ENCODE measurements around the gene ZNF292.

ZNF292 gene

GRCh38 chr6:87165185-87165584 lies 9.8 kb downstream of the ZNF292 start:
- no CpG with 5 or more reads among the region's 2 CpGs for WGBS (ENCODE audit: extremely low coverage, insufficient coverage, insufficient read length)
- Histone ChIP-seq H3K4me1 (ENCODE audit: control insufficient read depth in 1 of 2, insufficient read depth in 2 of 2, low read length in 2 of 2) (no peaks in the 10 kb centered on the region), H2BK120ac (ENCODE audit: insufficient read depth, low read length, poor library complexity) (no peak overlapping the region), H3K79me2 (ENCODE audit: control insufficient read depth, insufficient read depth, low read length, poor library complexity) (peaks cover 8% of the 10 kb centered on the region), H3K27ac (ENCODE audit: low read depth, low read length) (no peak overlapping the region), H4K91ac (ENCODE audit: low read depth, low read length) (no peak overlapping the region), H3K9me3 (ENCODE audit: insufficient read depth, low read depth, low read length) (no peaks in the 10 kb centered on the region), H3K14ac (ENCODE audit: low read length) (no peak overlapping the region), H3K4me3 (ENCODE audit: low read depth, low read length) (no peak overlapping the region), H2BK12ac (ENCODE audit: low read length) (no peak overlapping the region), H4K8ac (ENCODE audit: low read depth, low read length) (no peak overlapping the region), H2AFZ (ENCODE audit: insufficient read depth, low read length, poor library complexity) (no peak overlapping the region), H3K18ac (ENCODE audit: low read length) (no peak overlapping the region), H3K79me1 (ENCODE audit: low read length) (no peaks in the 10 kb centered on the region), H4K12ac (ENCODE audit: low read depth, low read length) (no peak overlapping the region), H3K4me2 (ENCODE audit: low read length) (no peak overlapping the region), H3K27me3 (ENCODE audit: insufficient read depth, low read length) (no peaks in the 10 kb centered on the region), H3K9ac (ENCODE audit: low read length) (no peak overlapping the region), H3K36me3 (ENCODE audit: control insufficient read depth in 1 of 2, insufficient read depth in 2 of 2, low read length in 2 of 2) (peaks cover 3 to 5% of the 10 kb centered on the region in 2 experiments), H3K23ac (ENCODE audit: low read length) (no peak overlapping the region), H2AK5ac (ENCODE audit: low read length) (no peak overlapping the region), H2BK5ac (ENCODE audit: low read depth, low read length, poor library complexity) (no peak overlapping the region), H3K4ac (ENCODE audit: low read depth, low read length) (no peak overlapping the region)
- no peak for DNase-seq

- Histone ChIP-seq H3K18ac (ENCODE audit: low read length) (no peak overlapping the region), H4K91ac (ENCODE audit: low read depth, low read length) (no peak overlapping the region), H3K79me2 (ENCODE audit: control insufficient read depth, insufficient read depth, low read length, poor library complexity) (peaks cover 7% of the 10 kb centered on the region), H3K27ac (ENCODE audit: low read depth, low read length) (no peak overlapping the region), H3K36me3 (ENCODE audit: control insufficient read depth in 1 of 2, insufficient read depth in 2 of 2, low read length in 2 of 2) (peaks cover 3 to 9% of the 10 kb centered on the region in 2 experiments), H4K8ac (ENCODE audit: low read depth, low read length) (no peak overlapping the region), H3K23ac (ENCODE audit: low read length) (no peak overlapping the region), H2AFZ (ENCODE audit: insufficient read depth, low read length, poor library complexity) (no peak overlapping the region), H3K9ac (ENCODE audit: low read length) (no peak overlapping the region), H3K4me2 (ENCODE audit: low read length) (no peak overlapping the region), H2BK12ac (ENCODE audit: low read length) (no peak overlapping the region), H2BK5ac (ENCODE audit: low read depth, low read length, poor library complexity) (no peak overlapping the region), H3K14ac (ENCODE audit: low read length) (no peak overlapping the region), H3K4ac (ENCODE audit: low read depth, low read length) (no peak overlapping the region), H3K79me1 (ENCODE audit: low read length) (no peaks in the 10 kb centered on the region), H3K4me1 (ENCODE audit: control insufficient read depth in 1 of 2, insufficient read depth in 2 of 2, low read length in 2 of 2) (peaks cover 2 to 5% of the 10 kb centered on the region in 2 experiments), H3K27me3 (ENCODE audit: insufficient read depth, low read length) (no peaks in the 10 kb centered on the region), H3K4me3 (ENCODE audit: low read depth, low read length) (no peak overlapping the region), H4K12ac (ENCODE audit: low read depth, low read length) (no peak overlapping the region), H2BK120ac (ENCODE audit: insufficient read depth, low read length, poor library complexity) (no peak overlapping the region), H3K9me3 (ENCODE audit: insufficient read depth, low read depth, low read length) (no peaks in the 10 kb centered on the region), H2AK5ac (ENCODE audit: low read length) (no peak overlapping the region)
- no peak for DNase-seq
- WGBS (ENCODE audit: extremely low coverage, insufficient coverage, insufficient read length): no CpG with 5 or more reads among the region's 2 CpGs
Observed at GRCh38 chr6:87171938-87172633, 16.7 kb downstream of the ZNF292 start.

GRCh38 chr6:87174078-87174579 lies 18.8 kb downstream of the ZNF292 start:
- H3K36me3 ChIP-seq (ENCODE audit: control insufficient read depth in 1 of 2, insufficient read depth in 2 of 2, low read length in 2 of 2): peaks cover 3 to 7% of the 10 kb centered on the region in 2 experiments
- H2BK12ac ChIP-seq (ENCODE audit: low read length): no peak overlapping the region
- no peak for DNase-seq
- H3K23ac ChIP-seq (ENCODE audit: low read length): no peak overlapping the region
- peak overlapping the region; percentile 49 for H3K4ac ChIP-seq (ENCODE audit: low read depth, low read length)
- H4K8ac ChIP-seq (ENCODE audit: low read depth, low read length): no peak overlapping the region
- no peaks in the 10 kb centered on the region for H3K79me1 ChIP-seq (ENCODE audit: low read length)
- peaks cover 2 to 5% of the 10 kb centered on the region in 2 experiments for H3K4me1 ChIP-seq (ENCODE audit: control insufficient read depth in 1 of 2, insufficient read depth in 2 of 2, low read length in 2 of 2)
- H3K14ac ChIP-seq (ENCODE audit: low read length): no peak overlapping the region
- no peak overlapping the region for H2BK5ac ChIP-seq (ENCODE audit: low read depth, low read length, poor library complexity)
- H4K12ac ChIP-seq (ENCODE audit: low read depth, low read length): no peak overlapping the region
- no peaks in the 10 kb centered on the region for H3K9me3 ChIP-seq (ENCODE audit: insufficient read depth, low read depth, low read length)
- no peak overlapping the region for H2BK120ac ChIP-seq (ENCODE audit: insufficient read depth, low read length, poor library complexity)
- no peak overlapping the region for H3K4me3 ChIP-seq (ENCODE audit: low read depth, low read length)
- H3K27ac ChIP-seq (ENCODE audit: low read depth, low read length): no peak overlapping the region
- peaks cover 5% of the 10 kb centered on the region for H3K79me2 ChIP-seq (ENCODE audit: control insufficient read depth, insufficient read depth, low read length, poor library complexity)
- no peak overlapping the region for H3K9ac ChIP-seq (ENCODE audit: low read length)
- no peak overlapping the region for H4K91ac ChIP-seq (ENCODE audit: low read depth, low read length)
- H2AK5ac ChIP-seq (ENCODE audit: low read length): no peak overlapping the region
- WGBS (ENCODE audit: extremely low coverage, insufficient coverage, insufficient read length): no CpG with 5 or more reads among the region's 3 CpGs
- H2AFZ ChIP-seq (ENCODE audit: insufficient read depth, low read length, poor library complexity): no peak overlapping the region
- H3K27me3 ChIP-seq (ENCODE audit: insufficient read depth, low read length): no peaks in the 10 kb centered on the region
- no peak overlapping the region for H3K18ac ChIP-seq (ENCODE audit: low read length)
- no peak overlapping the region for H3K4me2 ChIP-seq (ENCODE audit: low read length)

- Histone ChIP-seq H3K4me3 (ENCODE audit: low read depth, low read length) (no peak overlapping the region), H2AK5ac (ENCODE audit: low read length) (no peak overlapping the region), H2BK5ac (ENCODE audit: low read depth, low read length, poor library complexity) (no peak overlapping the region), H3K23ac (ENCODE audit: low read length) (no peak overlapping the region), H3K79me1 (ENCODE audit: low read length) (no peaks in the 10 kb centered on the region), H3K4me2 (ENCODE audit: low read length) (no peak overlapping the region), H3K27ac (ENCODE audit: low read depth, low read length) (peak overlapping the region; percentile 56), H4K91ac (ENCODE audit: low read depth, low read length) (no peak overlapping the region), H4K12ac (ENCODE audit: low read depth, low read length) (no peak overlapping the region), H3K79me2 (ENCODE audit: control insufficient read depth, insufficient read depth, low read length, poor library complexity) (peaks cover 8% of the 10 kb centered on the region), H3K4ac (ENCODE audit: low read depth, low read length) (peak overlapping the region; percentile 69), H3K27me3 (ENCODE audit: insufficient read depth, low read length) (no peaks in the 10 kb centered on the region), H3K14ac (ENCODE audit: low read length) (no peak overlapping the region), H3K9me3 (ENCODE audit: insufficient read depth, low read depth, low read length) (no peaks in the 10 kb centered on the region), H4K8ac (ENCODE audit: low read depth, low read length) (no peak overlapping the region), H2BK120ac (ENCODE audit: insufficient read depth, low read length, poor library complexity) (no peak overlapping the region), H3K36me3 (ENCODE audit: control insufficient read depth in 1 of 2, insufficient read depth in 2 of 2, low read length in 2 of 2) (peaks cover 0 to 3% of the 10 kb centered on the region in 2 experiments), H2BK12ac (ENCODE audit: low read length) (no peak overlapping the region), H2AFZ (ENCODE audit: insufficient read depth, low read length, poor library complexity) (no peak overlapping the region), H3K4me1 (ENCODE audit: control insufficient read depth in 1 of 2, insufficient read depth in 2 of 2, low read length in 2 of 2) (peaks cover 5 to 6% of the 10 kb centered on the region in 2 experiments), H3K18ac (ENCODE audit: low read length) (no peak overlapping the region), H3K9ac (ENCODE audit: low read length) (no peak overlapping the region)
- WGBS (ENCODE audit: extremely low coverage, insufficient coverage, insufficient read length): no CpG with 5 or more reads among the region's 2 CpGs
- DNase-seq: peak; percentile 43 to 82
Observed at GRCh38 chr6:87176493-87176892, 21.1 kb downstream of the ZNF292 start.

All from trophoblast cell (in vitro differentiated cells and primary cell).